ENCODE measurements around the gene FAM149B1.

FAM149B1 gene

GRCh38 chr10:73238990-73239566 lies 71.2 kb downstream of the FAM149B1 start:
- no peak for DNase-seq

- no peak for DNase-seq
These were observed 72.0 kb downstream of the FAM149B1 start for GRCh38 chr10:73239908-73240307.

- no peak for DNase-seq
These were observed 77.1 kb downstream of the FAM149B1 start for GRCh38 chr10:73244866-73245477.

- DNase-seq, result no peak
These were observed 78.4 kb downstream of the FAM149B1 start for GRCh38 chr10:73246322-73246645.

- peak; percentile 98 for DNase-seq
These were observed 79.0 kb downstream of the FAM149B1 start, which contains the start of gene DNAJC9 for GRCh38 chr10:73246646-73247508. TSS of gene DNAJC9 (minus strand) at chr10:73247255. CDS start at chr10:73247189, 66 bp downstream.

GRCh38 chr10:73247509-73248258 lies 79.8 kb downstream of the FAM149B1 start:
- peak; percentile 43 for DNase-seq

- DNase-seq, result no peak
These were observed 80.4 kb downstream of the FAM149B1 start for GRCh38 chr10:73248259-73248724.

GRCh38 chr10:73251683-73252444 lies 83.9 kb downstream of the FAM149B1 start:
- peak; percentile 52 for DNase-seq

GRCh38 chr10:73252445-73253224 lies 84.7 kb downstream of the FAM149B1 start, which contains the start of gene MRPS16:
TSS of gene MRPS16 (minus strand) at chr10:73252644. CDS start at chr10:73252482, 162 bp downstream.
- DNase-seq, result peak; percentile 98

- peak; percentile 56 for DNase-seq
These were observed 85.3 kb downstream of the FAM149B1 start for GRCh38 chr10:73253225-73253555.

- peak; percentile 34 for DNase-seq
These were observed 90.7 kb downstream of the FAM149B1 start for GRCh38 chr10:73258612-73259011.

- DNase-seq, result no peak
These were observed 93.6 kb downstream of the FAM149B1 start for GRCh38 chr10:73261362-73261995.

GRCh38 chr10:73262105-73262730 lies 94.3 kb downstream of the FAM149B1 start:
- DNase-seq, result peak; percentile 89

GRCh38 chr10:73262880-73263555 lies 95.1 kb downstream of the FAM149B1 start:
- DNase-seq, result no peak

- peak; percentile 58 for DNase-seq
These were observed 95.9 kb downstream of the FAM149B1 start for GRCh38 chr10:73263693-73264347.

GRCh38 chr10:73264423-73264822 lies 96.5 kb downstream of the FAM149B1 start:
- DNase-seq, result no peak

GRCh38 chr10:73281097-73281496 lies 113.2 kb downstream of the FAM149B1 start:
- DNase-seq, result no peak

GRCh38 chr10:73287441-73287840 lies 119.5 kb downstream of the FAM149B1 start:
- DNase-seq, result no peak

GRCh38 chr10:73289958-73290357 lies 122.0 kb downstream of the FAM149B1 start:
- no peak for DNase-seq

Measured in DMS53 (cell line).